ENCODE measurements around the gene PMVK. TPM values are rescaled to one million over a fixed set of nuclear protein-coding genes. Genes with fewer than 3 reads are reported as not detected.

Gene PMVK
- total and polyA plus RNA-seq, 2 of the 8 experiments (the other 6 are each of a cell fraction or from before 2014, with no cell fraction given), result 23.8 to 26.5 TPM

DNA sequence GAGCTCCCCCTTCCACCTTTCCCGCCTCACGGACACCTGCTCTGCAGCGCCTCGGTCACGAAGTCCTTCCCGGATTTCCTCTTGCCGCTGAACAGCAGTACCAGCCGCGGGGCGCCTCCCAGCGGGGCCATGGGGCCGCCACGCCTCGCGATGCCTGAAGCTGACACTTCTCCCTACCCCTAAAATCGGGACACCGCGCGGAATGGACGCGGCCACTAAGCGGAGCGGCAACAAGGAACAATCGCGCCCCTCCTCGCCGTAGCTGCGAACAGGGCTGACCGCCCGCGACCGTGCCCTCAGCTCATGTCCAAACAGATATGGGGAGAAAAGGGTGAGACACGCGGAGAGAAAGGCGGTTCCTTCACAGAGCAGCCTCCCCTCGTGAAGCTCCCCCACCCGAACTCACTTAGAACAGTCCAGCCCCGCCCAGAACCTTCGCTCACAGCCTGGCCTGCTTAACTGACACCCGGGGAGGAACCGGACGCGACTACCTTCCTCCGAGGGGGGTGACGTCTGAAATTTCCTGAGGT lies at the start of gene PMVK (continued):
- TF ChIP-seq KDM5A (IDR thresholded peaks at IDR 0.05; ENCODE audit: low read length), result no peak
- no peak for TF ChIP-seq HDAC6 (IDR thresholded peaks at IDR 0.05; ENCODE audit: low read depth, low read length)
- TF ChIP-seq, protein P1, sequence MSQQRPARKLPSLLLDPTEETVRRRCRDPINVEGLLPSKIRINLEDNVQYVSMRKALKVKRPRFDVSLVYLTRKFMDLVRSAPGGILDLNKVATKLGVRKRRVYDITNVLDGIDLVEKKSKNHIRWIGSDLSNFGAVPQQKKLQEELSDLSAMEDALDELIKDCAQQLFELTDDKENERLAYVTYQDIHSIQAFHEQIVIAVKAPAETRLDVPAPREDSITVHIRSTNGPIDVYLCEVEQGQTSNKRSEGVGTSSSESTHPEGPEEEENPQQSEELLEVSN (IDR thresholded peaks at IDR 0.05), result peak; percentile 100
- TF ChIP-seq GTF2F1 (IDR thresholded peaks at IDR 0.05; ENCODE audit: borderline replicate concordance, low read depth, low read length), result peak; percentile 89
- no peak for TF ChIP-seq KDM1A (IDR thresholded peaks at IDR 0.05; ENCODE audit: borderline replicate concordance, low read length)
- TF ChIP-seq BACH1 (IDR thresholded peaks at IDR 0.05; ENCODE audit: low read length), result peak; percentile 13; the same call in 1 of the 2 replicates
- TF ChIP-seq, protein P2, sequence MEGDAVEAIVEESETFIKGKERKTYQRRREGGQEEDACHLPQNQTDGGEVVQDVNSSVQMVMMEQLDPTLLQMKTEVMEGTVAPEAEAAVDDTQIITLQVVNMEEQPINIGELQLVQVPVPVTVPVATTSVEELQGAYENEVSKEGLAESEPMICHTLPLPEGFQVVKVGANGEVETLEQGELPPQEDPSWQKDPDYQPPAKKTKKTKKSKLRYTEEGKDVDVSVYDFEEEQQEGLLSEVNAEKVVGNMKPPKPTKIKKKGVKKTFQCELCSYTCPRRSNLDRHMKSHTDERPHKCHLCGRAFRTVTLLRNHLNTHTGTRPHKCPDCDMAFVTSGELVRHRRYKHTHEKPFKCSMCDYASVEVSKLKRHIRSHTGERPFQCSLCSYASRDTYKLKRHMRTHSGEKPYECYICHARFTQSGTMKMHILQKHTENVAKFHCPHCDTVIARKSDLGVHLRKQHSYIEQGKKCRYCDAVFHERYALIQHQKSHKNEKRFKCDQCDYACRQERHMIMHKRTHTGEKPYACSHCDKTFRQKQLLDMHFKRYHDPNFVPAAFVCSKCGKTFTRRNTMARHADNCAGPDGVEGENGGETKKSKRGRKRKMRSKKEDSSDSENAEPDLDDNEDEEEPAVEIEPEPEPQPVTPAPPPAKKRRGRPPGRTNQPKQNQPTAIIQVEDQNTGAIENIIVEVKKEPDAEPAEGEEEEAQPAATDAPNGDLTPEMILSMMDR (IDR thresholded peaks at IDR 0.05; ENCODE audit: control extremely low read depth in 1 of 3, insufficient read depth in 1 of 3, low read depth in 1 of 3, low read length in 3 of 3), result peak in 1 of 3 experiments; percentile 1; a peak in 1 of 4 replicates
- no peak for TF ChIP-seq CTBP2 (IDR thresholded peaks at IDR 0.05; ENCODE audit: borderline replicate concordance, insufficient read depth, insufficient read length, low read length)
- no peak for TF ChIP-seq RNF2 (IDR thresholded peaks at IDR 0.05; ENCODE audit: borderline replicate concordance, low read depth, low read length, missing control alignments, poor library complexity, severe bottlenecking)
- TF ChIP-seq BRCA1 (IDR thresholded peaks at IDR 0.05; ENCODE audit: low read depth, low read length), result peak; percentile 65
- TF ChIP-seq FOSL1 (IDR thresholded peaks at IDR 0.05; ENCODE audit: insufficient read depth, low read depth, low read length), result no peak
- TF ChIP-seq, protein P3, sequence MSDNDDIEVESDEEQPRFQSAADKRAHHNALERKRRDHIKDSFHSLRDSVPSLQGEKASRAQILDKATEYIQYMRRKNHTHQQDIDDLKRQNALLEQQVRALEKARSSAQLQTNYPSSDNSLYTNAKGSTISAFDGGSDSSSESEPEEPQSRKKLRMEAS (IDR thresholded peaks at IDR 0.05), result peak; percentile 100
- peak; percentile 88 for TF ChIP-seq CHD2 (IDR thresholded peaks at IDR 0.05; ENCODE audit: low read length)
- TF ChIP-seq EP300 (IDR thresholded peaks at IDR 0.05; ENCODE audit: borderline replicate concordance in 1 of 2, low read depth in 2 of 2, low read length in 2 of 2), result no peak
- TF ChIP-seq PHF8 (conservative IDR thresholded peaks at IDR 0.05; ENCODE audit: low read depth, low read length), result peak; percentile 71
- peak; percentile 83 for TF ChIP-seq TAF1 (IDR thresholded peaks at IDR 0.05; ENCODE audit: low read depth, low read length)
- no peak for TF ChIP-seq SP1 (IDR thresholded peaks at IDR 0.05; ENCODE audit: low read depth, low read length)
- no peak; a peak in 1 of 4 replicates for TF ChIP-seq RAD21 (IDR thresholded peaks at IDR 0.05 in 1 of 2, conservative IDR thresholded peaks at IDR 0.05 in 1 of 2; ENCODE audit: low read depth in 2 of 2, low read length in 2 of 2)
- peak; percentile 74 to 78; a peak in 2 of 4 replicates for TF ChIP-seq SIN3A (conservative IDR thresholded peaks at IDR 0.05 in 1 of 2, IDR thresholded peaks at IDR 0.05 in 1 of 2; ENCODE audit: low read depth in 1 of 2, low read length in 2 of 2)
- no peak for TF ChIP-seq EGR1 (IDR thresholded peaks at IDR 0.05; ENCODE audit: borderline replicate concordance, low read depth, low read length)

Measured in H1 (cell line).